Lower lobe of right lung (tissue), 2 donors: Measurements from ENCODE around the gene IVNS1ABP. TPM values are rescaled to one million over a fixed set of nuclear protein-coding genes. Genes with fewer than 3 reads are reported as not detected.

Source experiments
- ATAC-seq, 2 donors: fragments of 200-7000 bp; cut with Tn5 transposase; one replicate each; pipeline ENCODE4 v1.9.1; 2020 to 2022; ENCODE audit warnings: mild to moderate bottlenecking in 2 of 2, moderate library complexity in 2 of 2
- DNase-seq: peaks from one replicate; pipeline ENCODE4 v3.0.0-alpha.2; 2020
- H3K27ac ChIP-seq: fragments of 200-600 bp; one replicate; pipeline ENCODE4 v1.8.0; 2022
- H3K27me3 ChIP-seq: fragments of 200-600 bp; one replicate; pipeline ENCODE4 v1.8.0; 2022; ENCODE audit warnings: low read depth
- H3K36me3 ChIP-seq: fragments of 200-600 bp; one replicate; pipeline ENCODE4 v1.8.0; 2022; ENCODE audit warnings: mild to moderate bottlenecking
- H3K4me1 ChIP-seq: fragments of 200-600 bp; one replicate; pipeline ENCODE4 v1.8.0; 2022
- H3K4me3 ChIP-seq: fragments of 200-600 bp; one replicate; pipeline ENCODE4 v1.8.0; 2022; ENCODE audit warnings: mild to moderate bottlenecking
- H3K9me3 ChIP-seq: fragments of 200-600 bp; one replicate; pipeline ENCODE4 v1.8.0; 2022
- intact Hi-C: fragments of 100-400 bp; cut with DNase I; formaldehyde crosslinking; loops from one replicate; pipeline ENCODE4 v1.11.0; 2022
- total RNA-seq: library from RNA; stranded (reverse); fragmentation: NEBNext Ultra II Directional; extraction: Animal tissue kit (Norgen Biotek cat#: 25700); gene quantifications from one replicate; pipeline ENCODE4 v1.2.1, GENCODE V29; 2021
- TF ChIP-seq, protein P1 (sequence below): fragments of 200-600 bp; IDR thresholded peaks from one replicate; pipeline ENCODE4 v1.8.0; 2022; ENCODE audit warnings: antibody characterized with exemption, mild to moderate bottlenecking
- donor health status: DM: no; HTN: yes; CAD: no; lungs with severe emphysema.

Gene IVNS1ABP
- total RNA-seq, 1 donor from 2014 or later = 79.9 TPM

DNA sequence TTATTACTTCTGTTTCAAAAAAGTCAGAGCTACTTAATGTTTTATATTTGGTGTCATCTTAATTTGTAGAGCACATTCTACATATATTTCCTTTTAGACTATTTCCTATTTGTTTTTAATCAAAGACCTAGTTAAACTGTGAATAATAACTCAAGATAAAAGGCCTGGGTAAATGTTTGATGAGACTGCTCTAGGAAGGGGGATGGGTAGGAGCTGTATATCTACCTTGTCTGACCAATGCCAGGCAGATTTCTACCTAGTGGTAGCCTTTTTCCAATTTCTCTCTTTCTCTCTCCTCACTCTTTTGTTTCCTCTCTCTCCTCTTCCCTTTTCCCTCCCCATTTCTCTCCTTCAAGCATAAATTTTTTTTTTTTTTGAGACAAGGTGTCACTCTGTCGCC, 31.9 kb upstream of the IVNS1ABP start:
- no peaks in the 10 kb centered on the region for H3K36me3 ChIP-seq
- intact Hi-C loops = no loop called here
- no peaks in the 10 kb centered on the region for H3K4me1 ChIP-seq
- TF ChIP-seq, protein P1, sequence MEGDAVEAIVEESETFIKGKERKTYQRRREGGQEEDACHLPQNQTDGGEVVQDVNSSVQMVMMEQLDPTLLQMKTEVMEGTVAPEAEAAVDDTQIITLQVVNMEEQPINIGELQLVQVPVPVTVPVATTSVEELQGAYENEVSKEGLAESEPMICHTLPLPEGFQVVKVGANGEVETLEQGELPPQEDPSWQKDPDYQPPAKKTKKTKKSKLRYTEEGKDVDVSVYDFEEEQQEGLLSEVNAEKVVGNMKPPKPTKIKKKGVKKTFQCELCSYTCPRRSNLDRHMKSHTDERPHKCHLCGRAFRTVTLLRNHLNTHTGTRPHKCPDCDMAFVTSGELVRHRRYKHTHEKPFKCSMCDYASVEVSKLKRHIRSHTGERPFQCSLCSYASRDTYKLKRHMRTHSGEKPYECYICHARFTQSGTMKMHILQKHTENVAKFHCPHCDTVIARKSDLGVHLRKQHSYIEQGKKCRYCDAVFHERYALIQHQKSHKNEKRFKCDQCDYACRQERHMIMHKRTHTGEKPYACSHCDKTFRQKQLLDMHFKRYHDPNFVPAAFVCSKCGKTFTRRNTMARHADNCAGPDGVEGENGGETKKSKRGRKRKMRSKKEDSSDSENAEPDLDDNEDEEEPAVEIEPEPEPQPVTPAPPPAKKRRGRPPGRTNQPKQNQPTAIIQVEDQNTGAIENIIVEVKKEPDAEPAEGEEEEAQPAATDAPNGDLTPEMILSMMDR = no peak
- H3K9me3 ChIP-seq = no peaks in the 10 kb centered on the region
- no peak for DNase-seq
- no peak overlapping the region for H3K27ac ChIP-seq
- ATAC-seq = no peak
- no peaks in the 10 kb centered on the region for H3K27me3 ChIP-seq
- H3K4me3 ChIP-seq = no peak overlapping the region

DNA sequence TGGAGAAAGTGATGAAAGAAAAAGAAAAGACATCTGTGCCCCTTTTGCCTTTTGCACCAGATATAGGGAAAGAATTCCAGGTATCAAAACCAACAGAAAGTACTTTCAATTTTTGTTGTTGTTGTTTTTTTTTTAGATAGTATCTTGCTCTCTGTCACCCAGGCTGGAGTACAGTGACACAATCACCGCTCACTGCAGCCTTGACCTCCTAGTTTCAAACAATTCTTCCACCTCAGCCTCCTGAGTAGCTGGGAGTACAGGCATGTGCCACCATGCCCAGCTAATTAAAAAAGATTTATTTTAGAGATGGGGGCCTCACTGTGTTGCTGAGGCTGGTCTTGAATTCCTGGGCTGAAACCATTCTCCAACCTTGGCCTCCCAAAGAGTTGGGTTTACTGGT, 31.3 kb upstream of the IVNS1ABP start:
- H3K9me3 ChIP-seq = no peaks in the 10 kb centered on the region
- no peak for ATAC-seq
- TF ChIP-seq, protein P1 = no peak
- no peak for DNase-seq
- H3K4me3 ChIP-seq = no peak overlapping the region
- intact Hi-C loops = no loop called here
- H3K36me3 ChIP-seq = no peaks in the 10 kb centered on the region
- no peaks in the 10 kb centered on the region for H3K27me3 ChIP-seq
- no peaks in the 10 kb centered on the region for H3K4me1 ChIP-seq
- H3K27ac ChIP-seq = no peak overlapping the region

DNA sequence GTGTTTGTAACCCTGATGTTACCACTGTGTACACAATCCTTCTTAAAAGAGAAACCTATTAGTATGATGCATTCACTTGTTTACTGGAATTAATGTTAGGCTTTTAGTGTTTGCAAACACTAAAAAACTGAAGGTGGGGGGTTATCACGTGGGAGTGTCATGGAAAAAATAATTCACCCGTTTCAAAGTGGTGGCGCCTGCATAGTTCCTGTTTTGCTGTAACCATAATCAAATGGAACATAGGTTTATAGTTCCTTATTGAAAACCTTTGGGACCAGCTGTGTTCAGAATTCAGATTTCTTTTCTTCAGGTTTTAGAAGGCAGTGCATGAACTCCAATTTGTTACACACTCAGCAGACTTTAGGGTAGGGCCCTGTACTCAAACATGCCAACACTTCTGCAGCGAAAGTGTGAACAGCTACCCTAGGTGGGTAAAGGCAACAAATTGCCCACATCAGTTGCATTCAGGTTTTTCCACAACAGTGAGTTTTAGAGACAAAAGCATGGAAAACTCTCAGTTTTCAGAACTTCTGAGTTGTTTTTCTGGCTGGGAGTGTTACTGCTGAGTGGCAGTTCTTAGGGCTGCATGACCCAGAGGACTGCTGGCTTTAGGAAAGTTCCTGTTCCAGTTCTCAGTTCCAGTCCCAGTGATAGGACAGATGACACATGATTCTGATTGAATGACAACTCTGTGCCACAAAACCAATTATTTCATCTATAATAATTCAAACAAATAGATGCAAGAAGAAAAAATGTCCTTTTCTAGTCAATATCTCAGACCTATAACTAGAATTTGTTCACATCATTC, 29.1 kb upstream of the IVNS1ABP start:
- Histone ChIP-seq H3K27me3 (no peaks in the 10 kb centered on the region), H3K9me3 (no peaks in the 10 kb centered on the region), H3K27ac (peak overlapping the region; percentile 58), H3K36me3 (no peaks in the 10 kb centered on the region), H3K4me3 (no peak overlapping the region), H3K4me1 (no peaks in the 10 kb centered on the region)
- peak; percentile 49 to 59 for ATAC-seq
- intact Hi-C loops = no loop called here
- DNase-seq = no peak
- TF ChIP-seq, protein P1 = no peak

DNA sequence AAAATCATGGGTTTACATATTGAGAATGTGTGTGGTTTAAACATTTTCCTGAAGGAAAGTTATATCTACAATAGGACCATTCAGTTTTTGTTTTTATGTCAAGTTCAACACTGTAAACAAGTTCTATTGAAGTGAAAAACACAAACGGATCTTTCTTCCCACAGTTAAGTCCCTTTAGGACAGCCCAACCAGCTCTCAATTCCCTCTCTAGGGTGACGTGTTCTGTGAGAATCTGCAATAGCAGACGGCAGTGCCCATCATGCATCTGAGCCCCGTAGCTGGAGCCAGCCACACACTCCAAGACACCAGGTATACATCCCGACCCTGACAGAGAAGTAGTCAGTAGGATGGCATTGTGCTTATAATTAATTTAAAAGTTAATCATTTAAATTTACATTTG, 26.3 kb upstream of the IVNS1ABP start:
- Histone ChIP-seq H3K36me3 (no peaks in the 10 kb centered on the region), H3K4me1 (peaks cover 9% of the 10 kb centered on the region), H3K27ac (no peak overlapping the region), H3K4me3 (no peak overlapping the region), H3K9me3 (no peaks in the 10 kb centered on the region), H3K27me3 (no peaks in the 10 kb centered on the region)
- TF ChIP-seq, protein P1 = no peak
- DNase-seq (no peak), ATAC-seq (no peak)
- intact Hi-C loops = no loop called here

DNA sequence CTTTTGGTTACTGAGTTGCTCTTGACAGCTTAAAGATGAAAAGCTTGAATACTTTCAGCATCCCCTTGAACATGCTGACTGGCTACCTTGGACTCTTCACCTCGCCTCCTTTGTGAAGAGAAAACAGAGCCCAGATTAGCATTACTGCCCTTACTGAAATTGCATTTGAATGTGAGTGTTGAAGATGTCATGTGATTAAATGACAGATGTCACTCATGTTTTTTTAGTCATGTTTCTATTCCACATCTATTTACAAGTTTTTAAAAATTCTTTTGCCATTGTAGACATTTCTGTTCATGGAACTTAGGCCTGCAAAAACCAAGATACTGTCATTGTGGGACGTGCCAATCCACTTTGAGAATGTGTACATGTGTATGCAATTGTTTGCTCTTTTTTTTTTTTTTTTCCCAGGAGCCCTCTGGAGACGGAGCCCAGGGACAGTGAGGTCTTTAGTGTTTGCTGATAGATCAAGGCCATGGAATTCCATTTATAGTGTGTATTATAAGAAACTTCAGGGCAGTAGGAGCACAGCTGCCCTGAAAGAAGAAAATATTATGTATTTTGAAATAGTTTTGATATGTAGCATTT, 25.7 kb upstream of the IVNS1ABP start:
- ATAC-seq (no peak), DNase-seq (no peak)
- Histone ChIP-seq H3K4me3 (no peak overlapping the region), H3K9me3 (no peaks in the 10 kb centered on the region), H3K27me3 (no peaks in the 10 kb centered on the region), H3K4me1 (peaks cover 12% of the 10 kb centered on the region), H3K27ac (no peak overlapping the region), H3K36me3 (no peaks in the 10 kb centered on the region)
- TF ChIP-seq, protein P1 = no peak
- intact Hi-C loops = no loop called here
